Hepatocyte (in vitro differentiated cells): ENCODE results near the gene SLAMF1.

Source experiments
- CTCF ChIP-seq: fragments of 200-600 bp; sonication (generic); IDR thresholded peaks from 2 replicates; pipeline ENCODE4 v1.5.1; 2016; ENCODE audit warnings: antibody characterized with exemption, mild to moderate bottlenecking; ENCODE audit not compliant: poor library complexity
- EZH2 ChIP-seq: fragments of 200-600 bp; sonication (generic); IDR thresholded peaks from 2 replicates; pipeline ENCODE4 v1.6.1; 2016; ENCODE audit warnings: antibody characterized with exemption, mild to moderate bottlenecking, borderline replicate concordance
- EZH2phosphoT487 ChIP-seq: fragments of 200-600 bp; sonication (generic); IDR thresholded peaks from one replicate; pipeline ENCODE4 v1.6.1; 2018; ENCODE audit warnings: antibody characterized with exemption, mild to moderate bottlenecking, low read depth, moderate library complexity; ENCODE audit not compliant: unreplicated experiment, severe bottlenecking

- TF ChIP-seq CTCF (no peak), EZH2 (no peak), EZH2phosphoT487 (no peak)
Observed at GRCh38 chr1:160658162-160658813, 11.4 kb upstream of the SLAMF1 start.
